Psoas muscle (tissue), 8 donors: Measurements from ENCODE around the gene KCNK3. TPM values are rescaled to one million over a fixed set of nuclear protein-coding genes. Genes with fewer than 3 reads are reported as not detected.

Experiments
- ATAC-seq, 4 donors: fragments of 200-7000 bp; cut with Tn5 transposase; one replicate each; pipeline ENCODE4 v1.9.1; 2020; ENCODE audit warnings: moderate library complexity in 3 of 4, mild to moderate bottlenecking in 2 of 4
- DNase-seq, 2 donors: peaks; one replicate each; pipeline ENCODE4 v3.0.0-alpha.2; 2020
- H3K27ac ChIP-seq: fragments of 200-600 bp; one replicate; pipeline ENCODE4 v1.8.0; 2022
- H3K27me3 ChIP-seq, 3 donors: fragments of 200-600 bp in 1 of 3; one replicate each; pipeline versions ENCODE4 v1.6.1 to v1.8.0; 2013 to 2022; ENCODE audit warnings: low read length in 2 of 3, mild to moderate bottlenecking in 2 of 3, moderate library complexity in 1 of 3; ENCODE audit not compliant: insufficient read depth in 3 of 3
- H3K36me3 ChIP-seq, 2 donors: fragments of 200-600 bp in 1 of 2; one replicate each; pipeline versions ENCODE4 v1.6.1 to v1.8.0; 2013 to 2022; ENCODE audit warnings: low read depth in 1 of 2, mild to moderate bottlenecking in 1 of 2, moderate library complexity in 1 of 2; ENCODE audit not compliant: insufficient read depth in 1 of 2
- H3K4me1 ChIP-seq: fragments of 200-600 bp; one replicate; pipeline ENCODE4 v1.8.0; 2022
- H3K4me3 ChIP-seq: fragments of 200-600 bp; one replicate; pipeline ENCODE4 v1.8.0; 2022; ENCODE audit warnings: mild to moderate bottlenecking
- H3K9me3 ChIP-seq: fragments of 200-600 bp; one replicate; pipeline ENCODE4 v1.8.0; 2022
- WGBS, 3 donors: extraction: QIAGEN DNeasy Blood & Tissue Kit; methylation state at CpG; one replicate each; pipeline versions ENCODE4 v1.1.6 to v1.1.7; 2013; 5-methylcytosine and 5-hydroxymethylcytosine counted together
- intact Hi-C, 2 donors: fragments of 100-400 bp; cut with DNase I; formaldehyde crosslinking; loops; one replicate each; pipeline versions ENCODE4 v1.11.0 to v1.14.2; 2022
- polyA plus RNA-seq, 3 donors: library from polyadenylated mRNA; stranded (reverse); fragments of 200-250 nt; gene quantifications; one replicate each; pipeline ENCODE4 v1.2.3, GENCODE V29; 2013
- total RNA-seq, 4 donors: library from RNA; stranded (reverse); fragmentation: NEBNext Ultra II Directional in 2 of 4; extraction: Animal tissue kit (Norgen Biotek cat#: 25700) in 2 of 4; gene quantifications; one replicate each; pipeline versions ENCODE4 v1.2.1 to v1.2.4, GENCODE V29; 2021 to 2023
- TF ChIP-seq, protein P1 (sequence below): fragments of 200-600 bp; IDR thresholded peaks from one replicate; pipeline ENCODE4 v1.8.0; 2022; ENCODE audit warnings: antibody characterized with exemption
- donor health status: healthy with polysubstance abuse.
- donor health status: DM: no; HTN: no; CAD: no; lungs with moderate emphysema.
- donor health status: Bipolar disorder and iron deficiency.
- donor health status: healthy.
- donor health status: DM: yes; HTN: yes; CAD: no.
- donor health status: DM: no; HTN: no; CAD: no.
- donor health status: DM: no; HTN: no; CAD: no.
- donor health status: DM: yes; HTN: yes; CAD: no.

Gene KCNK3
- total and polyA plus RNA-seq, 7 donors = 0.06 to 2.3 (median 0.15) TPM

DNA sequence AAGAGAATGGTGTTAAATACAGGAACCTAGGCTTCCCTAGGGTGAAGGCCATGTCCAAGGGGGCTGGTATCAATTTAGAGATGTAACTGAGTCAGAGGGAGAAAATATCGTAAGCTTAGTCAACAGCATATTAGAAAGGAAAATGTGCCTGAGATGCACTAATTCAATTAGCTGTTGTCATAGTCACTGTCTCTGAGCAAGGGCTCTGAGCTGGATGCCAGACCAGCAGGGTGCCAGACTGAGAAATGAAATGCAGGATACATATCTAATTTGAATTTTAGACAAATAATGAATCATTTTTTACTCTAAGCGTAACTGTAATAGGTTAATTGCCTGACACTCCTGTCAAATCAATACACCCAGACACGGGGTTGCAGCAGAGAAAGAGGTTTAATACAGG, 60.1 kb downstream of the KCNK3 start:
- H3K36me3 ChIP-seq = no peaks in the 10 kb centered on the region
- ATAC-seq (no peak), DNase-seq (no peak)
- intact Hi-C loops = no loop called here
- WGBS, 3 donors = 71 to 81% (median 74%) methylated on average over 3 of the region's 3 CpGs
- no peak overlapping the region for H3K4me3 ChIP-seq
- H3K27ac ChIP-seq = no peak overlapping the region
- no peaks in the 10 kb centered on the region for H3K9me3 ChIP-seq
- H3K4me1 ChIP-seq = peaks cover 3% of the 10 kb centered on the region
- TF ChIP-seq, protein P1, sequence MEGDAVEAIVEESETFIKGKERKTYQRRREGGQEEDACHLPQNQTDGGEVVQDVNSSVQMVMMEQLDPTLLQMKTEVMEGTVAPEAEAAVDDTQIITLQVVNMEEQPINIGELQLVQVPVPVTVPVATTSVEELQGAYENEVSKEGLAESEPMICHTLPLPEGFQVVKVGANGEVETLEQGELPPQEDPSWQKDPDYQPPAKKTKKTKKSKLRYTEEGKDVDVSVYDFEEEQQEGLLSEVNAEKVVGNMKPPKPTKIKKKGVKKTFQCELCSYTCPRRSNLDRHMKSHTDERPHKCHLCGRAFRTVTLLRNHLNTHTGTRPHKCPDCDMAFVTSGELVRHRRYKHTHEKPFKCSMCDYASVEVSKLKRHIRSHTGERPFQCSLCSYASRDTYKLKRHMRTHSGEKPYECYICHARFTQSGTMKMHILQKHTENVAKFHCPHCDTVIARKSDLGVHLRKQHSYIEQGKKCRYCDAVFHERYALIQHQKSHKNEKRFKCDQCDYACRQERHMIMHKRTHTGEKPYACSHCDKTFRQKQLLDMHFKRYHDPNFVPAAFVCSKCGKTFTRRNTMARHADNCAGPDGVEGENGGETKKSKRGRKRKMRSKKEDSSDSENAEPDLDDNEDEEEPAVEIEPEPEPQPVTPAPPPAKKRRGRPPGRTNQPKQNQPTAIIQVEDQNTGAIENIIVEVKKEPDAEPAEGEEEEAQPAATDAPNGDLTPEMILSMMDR = no peak
- no peaks in the 10 kb centered on the region for H3K27me3 ChIP-seq

DNA sequence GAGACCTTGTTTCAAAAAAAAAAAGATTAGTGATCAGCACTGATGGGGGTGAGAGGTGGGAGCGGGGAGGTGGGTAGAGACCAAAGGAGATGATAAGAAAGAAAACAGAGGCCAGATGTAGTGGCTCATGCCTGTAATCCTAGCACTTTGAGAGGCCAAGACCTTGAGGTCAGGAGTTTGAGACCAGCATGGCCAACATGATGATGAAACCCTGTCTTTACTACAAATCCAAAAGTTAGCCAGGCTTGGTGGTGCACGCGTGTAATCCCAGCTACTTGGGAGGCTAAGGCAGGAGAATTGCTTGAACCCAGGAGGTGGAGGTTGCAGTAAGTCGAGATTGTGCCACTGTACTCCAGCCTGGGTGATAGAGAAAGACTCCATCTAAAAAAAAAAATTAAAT, 62.0 kb downstream of the KCNK3 start:
- WGBS, 3 donors = 93 to 97% (median 93%) methylated on average over 4 of the region's 4 CpGs

DNA sequence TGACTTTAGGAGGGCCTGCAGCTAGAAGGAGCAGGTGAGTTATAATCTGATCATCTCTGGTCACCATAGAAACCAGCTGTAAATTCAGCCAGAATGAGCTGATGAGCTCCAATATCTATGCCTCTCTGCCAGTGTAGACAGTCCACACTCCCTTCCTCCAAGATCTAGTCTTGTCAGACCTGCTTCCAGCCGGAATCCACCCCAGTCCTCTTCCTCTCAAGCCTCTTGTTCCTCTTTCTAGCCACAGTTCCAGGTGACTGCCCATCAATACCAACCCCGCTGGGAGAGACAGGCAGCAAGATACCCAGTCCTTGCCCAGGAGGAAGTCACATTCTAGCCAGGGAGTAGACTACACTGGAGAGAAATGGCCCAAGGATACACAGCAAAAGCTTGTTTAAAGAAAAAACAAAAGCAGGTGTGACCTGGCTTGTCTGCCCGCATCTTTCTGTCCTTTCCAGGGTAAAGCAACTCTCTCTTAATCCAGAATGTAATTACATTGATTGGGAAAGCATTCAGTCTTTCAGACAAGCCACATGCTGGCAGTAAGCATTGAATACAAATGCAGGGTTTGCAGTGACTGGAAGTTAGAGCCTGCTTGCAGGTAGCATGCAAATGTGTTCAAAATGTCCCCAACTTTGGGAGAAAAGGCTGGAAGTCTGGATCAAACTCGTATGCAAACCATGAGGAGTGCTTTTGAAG, 62.6 kb downstream of the KCNK3 start:
- Histone ChIP-seq H3K36me3 (no peaks in the 10 kb centered on the region), H3K9me3 (no peaks in the 10 kb centered on the region), H3K27ac (no peak overlapping the region), H3K27me3 (no peaks in the 10 kb centered on the region), H3K4me1 (peaks cover 16% of the 10 kb centered on the region), H3K4me3 (no peak overlapping the region)
- TF ChIP-seq, protein P1 = no peak
- intact Hi-C loops = no loop called here
- ATAC-seq (no peak), DNase-seq (no peak)
- WGBS, 3 donors = 69 to 77% (median 73%) methylated on average over 4 of the region's 4 CpGs

More for the DNA sequence above, 62.0 kb downstream of the KCNK3 start:
- Histone ChIP-seq H3K4me3 (no peak overlapping the region), H3K36me3 (no peaks in the 10 kb centered on the region), H3K27ac (no peak overlapping the region), H3K27me3 (no peaks in the 10 kb centered on the region), H3K9me3 (no peaks in the 10 kb centered on the region), H3K4me1 (peaks cover 16% of the 10 kb centered on the region)
- ATAC-seq = no peak
- no peak for DNase-seq
- TF ChIP-seq, protein P1 = no peak
- intact Hi-C loops = no loop called here

DNA sequence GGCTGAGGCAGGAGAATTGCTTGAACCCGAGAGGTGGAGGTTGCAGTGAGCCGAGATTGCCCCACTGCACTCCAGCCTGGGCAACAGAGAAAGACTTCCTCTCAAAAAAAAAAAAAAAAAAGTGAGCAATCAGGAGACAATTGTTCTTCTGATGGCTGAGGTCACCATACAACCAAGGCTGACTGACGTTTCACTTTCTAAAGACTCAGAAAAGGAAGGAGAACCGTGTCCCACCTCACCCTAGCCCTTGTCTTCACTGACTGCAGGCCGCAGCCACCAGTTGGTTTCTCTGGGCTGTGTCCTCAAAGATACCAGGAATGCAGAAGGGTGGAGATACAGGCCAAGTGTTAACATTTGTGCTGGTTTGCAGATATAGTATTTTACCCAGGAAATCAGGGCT, 63.8 kb downstream of the KCNK3 start:
- ATAC-seq = no peak
- no peaks in the 10 kb centered on the region for H3K36me3 ChIP-seq

More for the DNA sequence above, 63.8 kb downstream of the KCNK3 start:
- Histone ChIP-seq H3K4me3 (no peak overlapping the region), H3K9me3 (no peaks in the 10 kb centered on the region), H3K27me3 (no peaks in the 10 kb centered on the region), H3K4me1 (peaks cover 16% of the 10 kb centered on the region), H3K27ac (no peak overlapping the region)
- TF ChIP-seq, protein P1 = no peak
- 61 to 74% (median 73%) methylated on average over 5 of the region's 5 CpGs for WGBS, 3 donors
- intact Hi-C loops = no loop called here
- no peak for DNase-seq
